K562 (cell line): Measurements from ENCODE around the gene ZNF485. TPM values are rescaled to one million over a fixed set of nuclear protein-coding genes. Genes with fewer than 3 reads are reported as not detected.

ENCODE experiments used
- ATAC-seq: fragments of 200-7000 bp; cut with Tn5 transposase; 3 replicates; pipeline ENCODE4 v1.9.1; 2020; ENCODE audit warnings: moderate library complexity
- BruUV-seq: library from RNA; stranded (reverse); fragments of 400-500 nt; replicated peaks from 2 replicates; lab custom pipeline; 2021; lab: Mats Ljungman, UMichigan
- CTCF ChIA-PET: fragments of 300-600 bp; formaldehyde crosslinking; extraction: SDS; loops from one replicate; lab custom pipeline; 2021; ENCODE audit warnings: low intra/inter-chr PET ratio; lab: Yijun Ruan, JAX
- POLR2A ChIA-PET: fragments of 300-600, 350-650 bp; sonication (Branson Sonifier 250); formaldehyde crosslinking; extraction: SDS; loops from one replicate; lab custom pipeline; 2021; ENCODE audit warnings: antibody characterized with exemption, inconsistent platforms; lab: Yijun Ruan, JAX
- DNase-seq, 4 experiments: peaks; one replicate each; pipeline versions ENCODE4 v3.0.0 to v3.0.0-alpha.2; 2011 to 2018; ENCODE audit warnings: low spot score in 3 of 4, mixed read lengths in 3 of 4; ENCODE audit errors: extremely low read depth in 1 of 4
- FAIRE-seq: peaks from 2 replicates; lab custom pipeline; 2011; peaks lifted over from hg19 to GRCh38; lab: Jason Lieb, UNC
- H2AFZ ChIP-seq: 2 replicates; pipeline ENCODE4 v1.6.0; 2011; ENCODE audit warnings: low read depth, low read length, control low read depth, inconsistent platforms
- H3K27ac ChIP-seq: fragments of 200-600 bp; 3 replicates; pipeline ENCODE4 v1.8.0; 2011; ENCODE audit warnings: low read depth, mild to moderate bottlenecking, control low read depth, inconsistent platforms, low read length, moderate library complexity, mixed read lengths; ENCODE audit errors: extremely low read depth
- H3K27me3 ChIP-seq, 2 experiments: fragments of 300-600 bp in 1 of 2; 2 replicates in 1 of 2; 3 replicates in 1 of 2; pipeline versions ENCODE4 v1.6.0 to v1.8.0; 2011; ENCODE audit warnings: inconsistent platforms in 2 of 2, low read length in 2 of 2, mild to moderate bottlenecking in 1 of 2, mixed read lengths in 1 of 2, moderate library complexity in 1 of 2; ENCODE audit not compliant: control insufficient read depth in 2 of 2, insufficient read depth in 2 of 2
- H3K36me3 ChIP-seq: fragments of 300-600 bp; 3 replicates; pipeline ENCODE4 v1.8.0; 2011; ENCODE audit warnings: mild to moderate bottlenecking, low read length, inconsistent platforms; ENCODE audit not compliant: control insufficient read depth, insufficient read depth
- H3K4me1 ChIP-seq, 2 experiments: fragments of 200-600 bp in 1 of 2; replicated peaks in 1 of 2; 2 replicates in 1 of 2; 3 replicates in 1 of 2; pipeline versions ENCODE4 v1.5.1 to v1.8.0; 2011; ENCODE audit warnings: inconsistent platforms in 2 of 2, low read length in 2 of 2, mild to moderate bottlenecking in 1 of 2, mixed read lengths in 1 of 2, moderate library complexity in 1 of 2; ENCODE audit not compliant: control insufficient read depth in 2 of 2, insufficient read depth in 2 of 2
- H3K4me2 ChIP-seq: 2 replicates; pipeline ENCODE4 v1.6.1; 2011; ENCODE audit warnings: low read length, control low read depth, inconsistent platforms, mixed read lengths; ENCODE audit not compliant: insufficient read depth
- H3K4me3 ChIP-seq: fragments of 200-600 bp; sonication (generic), shearing (Covaris generic); 2 replicates; pipeline ENCODE4 v1.5.1; 2016; ENCODE audit warnings: control low read depth, inconsistent platforms
- H3K79me2 ChIP-seq: fragments of 200-600 bp; 3 replicates; pipeline ENCODE4 v1.8.0; 2011; ENCODE audit warnings: low read length, inconsistent platforms; ENCODE audit not compliant: control insufficient read depth, insufficient read depth
- H3K9ac ChIP-seq, 2 experiments: 2 replicates each; pipeline versions ENCODE4 v1.6.0 to v1.6.1; 2011; ENCODE audit warnings: low read depth in 2 of 2, low read length in 2 of 2, control low read depth in 1 of 2, inconsistent platforms in 1 of 2, mild to moderate bottlenecking in 1 of 2, mixed read lengths in 1 of 2; ENCODE audit not compliant: insufficient read depth in 1 of 2
- H3K9me1 ChIP-seq: one replicate; pipeline ENCODE4 v1.6.0; 2011; ENCODE audit warnings: inconsistent platforms, mild to moderate bottlenecking, low read length, moderate library complexity; ENCODE audit not compliant: control insufficient read depth, insufficient read depth
- H3K9me3 ChIP-seq: replicated peaks from 2 replicates; pipeline ENCODE4 v1.5.1; 2011; ENCODE audit warnings: low read depth, low read length, inconsistent platforms; ENCODE audit not compliant: control insufficient read depth, insufficient read depth
- H4K20me1 ChIP-seq: replicated peaks from 2 replicates; pipeline ENCODE4 v1.6.1; 2011; ENCODE audit warnings: low read length, inconsistent platforms, mixed read lengths; ENCODE audit not compliant: control insufficient read depth, insufficient read depth
- ATF7 ChIP-seq: fragments of 450-650 bp; IDR thresholded peaks from 2 replicates; pipeline ENCODE4 v1.7.1; 2014; ENCODE audit warnings: mild to moderate bottlenecking, moderate library complexity
- CUX1 ChIP-seq: fragments of 200-800 bp; sonication (Bioruptor generic); IDR thresholded peaks from 2 replicates; pipeline ENCODE4 v1.6.1; 2016; ENCODE audit warnings: missing genetic modification characterization, missing compliant biosample characterization
- GABPB2 ChIP-seq: fragments of 250-450 bp; sonication (Bioruptor Pico); conservative IDR thresholded peaks from 2 replicates; pipeline ENCODE4 v1.5.1; 2021; ENCODE audit warnings: mild to moderate bottlenecking
- HDAC1 ChIP-seq, 2 experiments: fragments of 450-650 bp; IDR thresholded peaks; 2 replicates each; pipeline ENCODE4 v1.6.1; 2016 to 2017; ENCODE audit warnings: inconsistent platforms in 1 of 2, mild to moderate bottlenecking in 1 of 2, moderate library complexity in 1 of 2
- MAZ ChIP-seq, 2 experiments: fragments of 450-650 bp in 1 of 2; sonication (generic) in 1 of 2; formaldehyde crosslinking; IDR thresholded peaks in 1 of 2; conservative IDR thresholded peaks in 1 of 2; 2 replicates each; pipeline versions ENCODE4 v1.4.0 to v1.5.0; 2020; ENCODE audit warnings: mild to moderate bottlenecking in 1 of 2, missing genetic modification reagents in 1 of 2
- MEF2A ChIP-seq: IDR thresholded peaks from 2 replicates; pipeline ENCODE4 v1.6.1; 2011; ENCODE audit warnings: low read depth, mild to moderate bottlenecking, low read length, moderate library complexity; ENCODE audit not compliant: control insufficient read depth
- NFIC ChIP-seq: fragments of 450-650 bp; IDR thresholded peaks from 2 replicates; pipeline ENCODE4 v1.6.1; 2017; ENCODE audit warnings: mild to moderate bottlenecking, inconsistent platforms
- NRF1 ChIP-seq, 2 experiments: fragments of 450-650 bp; IDR thresholded peaks in 1 of 2; conservative IDR thresholded peaks in 1 of 2; 2 replicates each; pipeline ENCODE4 v1.6.1; 2014; ENCODE audit warnings: mild to moderate bottlenecking in 2 of 2
- SMARCA4 ChIP-seq: fragments of 450-650 bp; IDR thresholded peaks from 2 replicates; pipeline ENCODE4 v1.6.1; 2016
- SMARCC2 ChIP-seq: fragments of 450-650 bp; IDR thresholded peaks from 2 replicates; pipeline ENCODE4 v1.6.1; 2017; ENCODE audit warnings: antibody characterized with exemption, moderate library complexity, mild to moderate bottlenecking, low read depth
- SPI1 ChIP-seq: IDR thresholded peaks from 2 replicates; pipeline ENCODE4 v1.6.1; 2011; ENCODE audit warnings: low read depth, low read length, control low read depth, borderline replicate concordance
- XRCC3 ChIP-seq: fragments of 450-650 bp; IDR thresholded peaks from 2 replicates; pipeline ENCODE4 v1.6.1; 2017; ENCODE audit warnings: mild to moderate bottlenecking, moderate library complexity
- ZBTB1 ChIP-seq: sonication (generic); formaldehyde crosslinking; IDR thresholded peaks from 2 replicates; pipeline ENCODE4 v1.8.1; 2023; ENCODE audit warnings: missing genetic modification reagents, low read depth, mild to moderate bottlenecking, borderline replicate concordance
- ZNF316 ChIP-seq: fragments of 450-650 bp; IDR thresholded peaks from 2 replicates; pipeline ENCODE4 v1.6.1; 2016
- WGBS: fragments of 100-300 bp; shearing (Covaris generic); methylation state at CpG from one replicate; pipeline ENCODE4 v1.1.6; 2016; ENCODE audit warnings: low coverage, mixed read lengths; ENCODE audit not compliant: insufficient coverage; ENCODE audit errors: missing lambda C conversion rate; 5-methylcytosine and 5-hydroxymethylcytosine counted together
- in situ Hi-C: fragments of 300-500 bp; cut with MboI; formaldehyde crosslinking; loops from 4 replicates; pipeline ENCODE4 v1.15.0; 2018; ENCODE audit warnings: inconsistent platforms, mixed read lengths
- intact Hi-C: fragments of 100-400 bp; cut with micrococcal nuclease; formaldehyde crosslinking; loops from 2 replicates; pipeline ENCODE4 v1.14.2; 2022
- polyA plus RNA-seq, 8 experiments: library from polyadenylated mRNA; depleted of rRNA in 4 of 8; stranded (reverse) in 5 of 8; unstranded in 3 of 8; fragments of >200 nt; fragmentation: Nextera tagmentation in 2 of 8; fragmentation: Illumina TruSeq in 1 of 8; extraction: Ambion mirVana in 2 of 8; extraction: Trizol in 1 of 8; gene quantifications; 2 replicates each; pipeline versions ENCODE4 v1.2.1 to v1.2.3, GENCODE V29; 2011 to 2014; ENCODE audit warnings: inconsistent platforms in 1 of 8, missing spikeins in 1 of 8
- total RNA-seq, 7 experiments: library from RNA; depleted of rRNA in 6 of 7; stranded (reverse); fragments of >200 nt in 6 of 7; fragmentation: Illumina TruSeq in 2 of 7; extraction: Trizol in 2 of 7; gene quantifications; 2 replicates each; pipeline versions ENCODE4 v1.2.1 to v1.2.3, GENCODE V29; 2011 to 2021; ENCODE audit warnings: low replicate concordance in 1 of 7
- TF ChIP-seq, protein P1 (sequence below): fragments of 250-450 bp; sonication (Bioruptor Pico); IDR thresholded peaks from 2 replicates; pipeline ENCODE4 v1.8.0; 2021; ENCODE audit warnings: moderate library complexity, mild to moderate bottlenecking, inconsistent platforms
- TF ChIP-seq, protein P2 (sequence below): fragments of 450-650 bp; IDR thresholded peaks from 2 replicates; pipeline ENCODE4 v1.6.1; 2016; ENCODE audit warnings: missing biosample characterization, missing genetic modification characterization

The ZNF485 gene
- total and polyA plus RNA-seq, 9 of the 15 experiments (the other 6 are each of a cell fraction or from before 2014, with no cell fraction given), result 8.0 to 18.7 (median 11.9) TPM

GRCh38 chr10:43594944-43595589 is 11.2 kb upstream of the ZNF485 start:
- H3K9ac ChIP-seq, result peak overlapping the region; percentile 46 to 89; a peak in 2 of 4 replicates
- 0 out of 2 replicates have a peak, but pooled peaks have one; percentile 14 for TF ChIP-seq SMARCA4
- TF ChIP-seq ZBTB1 (CRISPR knock-in tag), result no peak
- 0 out of 4 replicates have a peak, but pooled peaks of 1 of the 2 experiments have one; percentile 17 for TF ChIP-seq NRF1 (conservative IDR thresholded peaks at IDR 0.05 in 1 of 2, IDR thresholded peaks at IDR 0.05 in 1 of 2)
- TF ChIP-seq GABPB2 (CRISPR knock-in tag), result no peak
- TF ChIP-seq ZNF316, result no peak
- no peak for TF ChIP-seq HDAC1 (IDR thresholded peaks at IDR 0.05)
- TF ChIP-seq, protein P1, sequence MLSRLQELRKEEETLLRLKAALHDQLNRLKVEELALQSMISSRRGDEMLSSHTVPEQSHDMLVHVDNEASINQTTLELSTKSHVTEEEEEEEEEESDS (CRISPR knock-in tag), result no peak
- peak; percentile 77; the same call in 1 of the 2 replicates for TF ChIP-seq CUX1 (CRISPR knock-in tag)
- 0 out of 2 replicates have a peak, but pooled peaks have one; percentile 29 for TF ChIP-seq SPI1
- TF ChIP-seq NFIC, result peak; percentile 58; the same call in 1 of the 2 replicates
- TF ChIP-seq MAZ (CRISPR knock-in tag; conservative IDR thresholded peaks at IDR 0.05 in 1 of 2, IDR thresholded peaks at IDR 0.05 in 1 of 2), result peak in 1 of 2 experiments; percentile 45; a peak in 1 of 4 replicates
- TF ChIP-seq ATF7, result 0 out of 2 replicates have a peak, but pooled peaks have one; percentile 11
- TF ChIP-seq XRCC3, result no peak
- TF ChIP-seq MEF2A, result 0 out of 2 replicates have a peak, but pooled peaks have one; percentile 42
- TF ChIP-seq SMARCC2, result 0 out of 2 replicates have a peak, but pooled peaks have one; percentile 41
- TF ChIP-seq, protein P2, sequence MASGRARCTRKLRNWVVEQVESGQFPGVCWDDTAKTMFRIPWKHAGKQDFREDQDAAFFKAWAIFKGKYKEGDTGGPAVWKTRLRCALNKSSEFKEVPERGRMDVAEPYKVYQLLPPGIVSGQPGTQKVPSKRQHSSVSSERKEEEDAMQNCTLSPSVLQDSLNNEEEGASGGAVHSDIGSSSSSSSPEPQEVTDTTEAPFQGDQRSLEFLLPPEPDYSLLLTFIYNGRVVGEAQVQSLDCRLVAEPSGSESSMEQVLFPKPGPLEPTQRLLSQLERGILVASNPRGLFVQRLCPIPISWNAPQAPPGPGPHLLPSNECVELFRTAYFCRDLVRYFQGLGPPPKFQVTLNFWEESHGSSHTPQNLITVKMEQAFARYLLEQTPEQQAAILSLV (tag), result peak; percentile 31; the same call in 1 of the 2 replicates

More at GRCh38 chr10:43594944-43595589, 11.2 kb upstream of the ZNF485 start:
- Histone ChIP-seq H3K36me3 (no peaks in the 10 kb centered on the region), H3K27ac (peak overlapping the region; percentile 45; the same call in 1 of the 3 replicates), H3K4me1 (peaks cover 11 to 19% of the 10 kb centered on the region in 2 experiments), H3K4me3 (peak overlapping the region; percentile 27), H2AFZ (peak overlapping the region; percentile 93), H3K27me3 (no peaks in the 10 kb centered on the region; a peak in 1 of 5 replicates), H3K4me2 (peak overlapping the region; percentile 82), H3K79me2 (no peaks in the 10 kb centered on the region), H3K9me3 (peaks cover 11% of the 10 kb centered on the region), H3K9me1 (no peaks in the 10 kb centered on the region), H4K20me1 (no peaks in the 10 kb centered on the region)
- 3% methylated on average over 8 of the region's 8 CpGs for WGBS
- in situ Hi-C loops, result no loop called here
- peak; percentile 77 for ATAC-seq
- no TSS peak for BruUV-seq
- FAIRE-seq, result peak; percentile 49
- DNase-seq, result peak in 1 of 4 experiments; percentile 62
- POLR2A ChIA-PET, result interaction anchor here (0.6 to 2.4 kb wide), 9 partner anchors 8 to 89 kb away, joined by 3 to 12 read pairs (median 3); no protein-coding TSS in a partner anchor
- CTCF ChIA-PET, result no interaction called here
- intact Hi-C loops, result no loop called here
